HEK293 (cell line): ENCODE data around the gene SSBP2.

Experiments used
- CTCF ChIA-PET: fragments of 350-600 bp; formaldehyde crosslinking; extraction: SDS; loops from one replicate; lab custom pipeline; 2021; ENCODE audit warnings: antibody characterized with exemption; lab: Yijun Ruan, JAX
- POLR2A ChIA-PET: fragments of 300-600 bp; formaldehyde crosslinking; extraction: SDS; loops from one replicate; lab custom pipeline; 2020; ENCODE audit warnings: antibody characterized with exemption, inconsistent platforms; lab: Yijun Ruan, JAX
- H3K27ac ChIP-seq: fragments of 200-500 bp; sonication (Bioruptor generic); 2 replicates; pipeline ENCODE4 v1.5.1; 2014; ENCODE audit warnings: low read depth, low read length, control low read depth, inconsistent platforms; ENCODE audit errors: extremely low read depth
- H3K36me3 ChIP-seq, 2 experiments: fragments of 200-500 bp in 1 of 2; sonication (Bioruptor generic) in 1 of 2; 1 replicate in 1 of 2; 2 replicates in 1 of 2; pipeline ENCODE4 v1.5.1; 2014 to 2017; ENCODE audit warnings: inconsistent platforms in 2 of 2, low read length in 2 of 2; ENCODE audit not compliant: control insufficient read depth in 2 of 2, insufficient read depth in 1 of 2
- H3K4me1 ChIP-seq: fragments of 200-500 bp; sonication (Bioruptor generic); 2 replicates; pipeline ENCODE4 v1.5.1; 2014; ENCODE audit warnings: mild to moderate bottlenecking, low read length, inconsistent platforms; ENCODE audit not compliant: control insufficient read depth, insufficient read depth
- H3K4me3 ChIP-seq: 2 replicates; pipeline ENCODE4 v1.5.1; 2011; ENCODE audit warnings: low read depth, mild to moderate bottlenecking, control low read depth, low read length, moderate library complexity
- H3K9me3 ChIP-seq: fragments of 200-500 bp; sonication (Bioruptor generic); 2 replicates; pipeline ENCODE4 v1.5.1; 2014; ENCODE audit warnings: low read depth, low read length, inconsistent platforms; ENCODE audit not compliant: control insufficient read depth, insufficient read depth
- GLIS1 ChIP-seq: fragments of 450-650 bp; formaldehyde crosslinking; IDR thresholded peaks from 2 replicates; pipeline ENCODE4 v1.5.1; 2016; ENCODE audit warnings: missing biosample characterization, missing genetic modification characterization
- PRDM1 ChIP-seq: fragments of 450-650 bp; formaldehyde crosslinking; IDR thresholded peaks from 2 replicates; pipeline ENCODE4; 2016; ENCODE audit warnings: missing biosample characterization, missing genetic modification characterization
- REPIN1 ChIP-seq: fragments of 450-650 bp; formaldehyde crosslinking; IDR thresholded peaks from 2 replicates; pipeline ENCODE4 v1.5.1; 2017; ENCODE audit warnings: missing biosample characterization, missing genetic modification characterization, low read depth
- SP2 ChIP-seq: fragments of 450-650 bp; formaldehyde crosslinking; IDR thresholded peaks from 2 replicates; pipeline ENCODE4 v1.5.1; 2016; ENCODE audit warnings: missing biosample characterization, missing genetic modification characterization
- YY2 ChIP-seq: fragments of 450-650 bp; formaldehyde crosslinking; IDR thresholded peaks from 2 replicates; pipeline ENCODE4 v1.5.1; 2016; ENCODE audit warnings: missing biosample characterization, missing genetic modification characterization
- ZBTB44 ChIP-seq: fragments of 450-650 bp; IDR thresholded peaks from 2 replicates; pipeline ENCODE4 v1.5.1; 2018; ENCODE audit warnings: missing biosample characterization, mild to moderate bottlenecking, missing genetic modification characterization
- ZNF112 ChIP-seq: fragments of 450-650 bp; formaldehyde crosslinking; IDR thresholded peaks from 2 replicates; pipeline ENCODE4 v1.5.0; 2017; ENCODE audit warnings: missing biosample characterization, missing genetic modification characterization
- ZNF138 ChIP-seq: fragments of 450-650 bp; formaldehyde crosslinking; IDR thresholded peaks from 2 replicates; pipeline ENCODE4 v1.5.1; 2016; ENCODE audit warnings: missing biosample characterization, missing genetic modification characterization, borderline replicate concordance
- ZNF157 ChIP-seq: fragments of 450-650 bp; formaldehyde crosslinking; IDR thresholded peaks from 2 replicates; pipeline ENCODE4 v1.5.1; 2016; ENCODE audit warnings: missing biosample characterization, missing genetic modification characterization
- ZNF248 ChIP-seq: fragments of 450-650 bp; formaldehyde crosslinking; IDR thresholded peaks from 2 replicates; pipeline ENCODE4 v1.5.1; 2017; ENCODE audit warnings: missing biosample characterization, missing genetic modification characterization
- ZNF302 ChIP-seq: fragments of 450-650 bp; formaldehyde crosslinking; IDR thresholded peaks from 2 replicates; pipeline ENCODE4 v1.5.1; 2016; ENCODE audit warnings: missing biosample characterization, missing genetic modification characterization, low read depth
- ZNF335 ChIP-seq: fragments of 450-650 bp; formaldehyde crosslinking; conservative IDR thresholded peaks from 2 replicates; pipeline ENCODE4 v1.5.1; 2016; ENCODE audit warnings: missing biosample characterization, missing genetic modification characterization
- ZNF366 ChIP-seq: fragments of 450-650 bp; formaldehyde crosslinking; conservative IDR thresholded peaks from 2 replicates; pipeline ENCODE4 v1.5.1; 2016; ENCODE audit warnings: missing biosample characterization, missing genetic modification characterization
- ZNF394 ChIP-seq: fragments of 450-650 bp; formaldehyde crosslinking; IDR thresholded peaks from 2 replicates; pipeline ENCODE4 v1.5.1; 2016; ENCODE audit warnings: missing biosample characterization, missing genetic modification characterization, mild to moderate bottlenecking, moderate library complexity, borderline replicate concordance
- ZNF514 ChIP-seq: fragments of 450-650 bp; formaldehyde crosslinking; IDR thresholded peaks from 2 replicates; pipeline ENCODE4 v1.5.1; 2016; ENCODE audit warnings: missing biosample characterization, missing genetic modification characterization
- ZNF521 ChIP-seq: fragments of 450-650 bp; formaldehyde crosslinking; IDR thresholded peaks from 2 replicates; pipeline ENCODE4 v1.5.1; 2017; ENCODE audit warnings: missing biosample characterization, mild to moderate bottlenecking, missing genetic modification characterization
- ZNF654 ChIP-seq: fragments of 450-650 bp; formaldehyde crosslinking; IDR thresholded peaks from 2 replicates; pipeline ENCODE4 v1.5.1; 2016; ENCODE audit warnings: low read depth, missing biosample characterization, missing genetic modification characterization
- ZSCAN23 ChIP-seq: fragments of 450-650 bp; formaldehyde crosslinking; IDR thresholded peaks from 2 replicates; pipeline ENCODE4 v1.5.1; 2016; ENCODE audit warnings: missing biosample characterization, missing genetic modification characterization
- ZSCAN30 ChIP-seq: fragments of 450-650 bp; IDR thresholded peaks from 2 replicates; pipeline ENCODE4 v1.5.1; 2018; ENCODE audit warnings: missing biosample characterization, mild to moderate bottlenecking, missing genetic modification characterization, moderate library complexity
- TF ChIP-seq, protein P1 (sequence below): fragments of 450-650 bp; formaldehyde crosslinking; IDR thresholded peaks from 2 replicates; pipeline ENCODE4 v1.5.1; 2017; ENCODE audit warnings: missing biosample characterization, mild to moderate bottlenecking, missing genetic modification characterization, moderate library complexity
- TF ChIP-seq, protein P2 (sequence below): fragments of 450-650 bp; formaldehyde crosslinking; IDR thresholded peaks from 2 replicates; pipeline ENCODE4 v1.5.1; 2016; ENCODE audit warnings: missing biosample characterization, missing genetic modification characterization
- TF ChIP-seq, protein P3 (sequence below): fragments of 450-650 bp; formaldehyde crosslinking; IDR thresholded peaks from 2 replicates; pipeline ENCODE4 v1.5.1; 2016; ENCODE audit warnings: missing biosample characterization, missing genetic modification characterization

Gene SSBP2

DNA sequence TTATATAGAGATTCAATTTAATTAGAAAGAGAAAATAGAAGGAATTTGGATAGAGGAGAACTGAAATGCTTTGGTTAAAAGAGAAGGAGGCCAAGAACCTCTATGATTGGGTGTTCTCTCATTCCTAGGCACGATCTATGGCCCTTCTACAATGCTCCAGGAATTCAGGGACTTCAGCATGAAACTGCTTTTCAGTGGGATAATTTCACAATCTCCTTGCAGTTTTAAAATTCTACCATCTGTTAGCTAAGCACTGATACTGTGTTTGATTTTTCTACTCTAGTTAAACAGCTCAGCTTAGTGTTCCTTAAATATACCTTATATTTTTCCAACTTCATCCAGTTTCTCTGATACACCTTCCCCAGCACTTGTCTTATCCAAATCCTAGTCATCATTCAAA, 141.9 kb downstream of the SSBP2 start (continued):
- no peak for TF ChIP-seq ZNF112 (tag by site-specific recombination)
- TF ChIP-seq ZNF521 (tag by site-specific recombination): no peak
- no peak for TF ChIP-seq ZNF248
- no peak for TF ChIP-seq ZNF654 (tag by site-specific recombination)
- TF ChIP-seq, protein P1, sequence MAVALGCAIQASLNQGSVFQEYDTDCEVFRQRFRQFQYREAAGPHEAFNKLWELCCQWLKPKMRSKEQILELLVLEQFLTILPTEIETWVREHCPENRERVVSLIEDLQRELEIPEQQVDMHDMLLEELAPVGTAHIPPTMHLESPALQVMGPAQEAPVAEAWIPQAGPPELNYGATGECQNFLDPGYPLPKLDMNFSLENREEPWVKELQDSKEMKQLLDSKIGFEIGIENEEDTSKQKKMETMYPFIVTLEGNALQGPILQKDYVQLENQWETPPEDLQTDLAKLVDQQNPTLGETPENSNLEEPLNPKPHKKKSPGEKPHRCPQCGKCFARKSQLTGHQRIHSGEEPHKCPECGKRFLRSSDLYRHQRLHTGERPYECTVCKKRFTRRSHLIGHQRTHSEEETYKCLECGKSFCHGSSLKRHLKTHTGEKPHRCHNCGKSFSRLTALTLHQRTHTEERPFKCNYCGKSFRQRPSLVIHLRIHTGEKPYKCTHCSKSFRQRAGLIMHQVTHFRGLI (tag by site-specific recombination): no peak
- TF ChIP-seq, protein P2, sequence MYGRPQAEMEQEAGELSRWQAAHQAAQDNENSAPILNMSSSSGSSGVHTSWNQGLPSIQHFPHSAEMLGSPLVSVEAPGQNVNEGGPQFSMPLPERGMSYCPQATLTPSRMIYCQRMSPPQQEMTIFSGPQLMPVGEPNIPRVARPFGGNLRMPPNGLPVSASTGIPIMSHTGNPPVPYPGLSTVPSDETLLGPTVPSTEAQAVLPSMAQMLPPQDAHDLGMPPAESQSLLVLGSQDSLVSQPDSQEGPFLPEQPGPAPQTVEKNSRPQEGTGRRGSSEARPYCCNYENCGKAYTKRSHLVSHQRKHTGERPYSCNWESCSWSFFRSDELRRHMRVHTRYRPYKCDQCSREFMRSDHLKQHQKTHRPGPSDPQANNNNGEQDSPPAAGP (tag by site-specific recombination): no peak
- TF ChIP-seq SP2 (tag by site-specific recombination): no peak
- no peak for TF ChIP-seq ZNF157 (tag by site-specific recombination)
- no peak for TF ChIP-seq ZNF366
- TF ChIP-seq ZNF335 (tag by site-specific recombination): no peak
- no peak for TF ChIP-seq ZSCAN23

GRCh38 chr5:81607693-81608092, 143.2 kb downstream of the SSBP2 start:
- POLR2A ChIA-PET: no interaction called here
- no peak overlapping the region for H3K27ac ChIP-seq
- no peaks in the 10 kb centered on the region; the same call in 1 of the 2 replicates for H3K4me1 ChIP-seq
- H3K9me3 ChIP-seq: no peaks in the 10 kb centered on the region
- CTCF ChIA-PET: interaction anchor here (0.6 kb wide), 1 partner anchor 246 kb away, joined by 4 read pairs; no protein-coding TSS in a partner anchor
- peaks cover 0 to 7% of the 10 kb centered on the region in 2 experiments; a peak in 1 of 3 replicates for H3K36me3 ChIP-seq
- no peak for TF ChIP-seq YY2 (tag by site-specific recombination)
- TF ChIP-seq ZSCAN30 (tag by site-specific recombination): no peak
- no peak for TF ChIP-seq ZBTB44
- TF ChIP-seq ZNF514: no peak
- no peak for TF ChIP-seq ZNF138 (tag by site-specific recombination)
- TF ChIP-seq ZNF394: no peak
- no peak for TF ChIP-seq REPIN1
- TF ChIP-seq, protein P3, sequence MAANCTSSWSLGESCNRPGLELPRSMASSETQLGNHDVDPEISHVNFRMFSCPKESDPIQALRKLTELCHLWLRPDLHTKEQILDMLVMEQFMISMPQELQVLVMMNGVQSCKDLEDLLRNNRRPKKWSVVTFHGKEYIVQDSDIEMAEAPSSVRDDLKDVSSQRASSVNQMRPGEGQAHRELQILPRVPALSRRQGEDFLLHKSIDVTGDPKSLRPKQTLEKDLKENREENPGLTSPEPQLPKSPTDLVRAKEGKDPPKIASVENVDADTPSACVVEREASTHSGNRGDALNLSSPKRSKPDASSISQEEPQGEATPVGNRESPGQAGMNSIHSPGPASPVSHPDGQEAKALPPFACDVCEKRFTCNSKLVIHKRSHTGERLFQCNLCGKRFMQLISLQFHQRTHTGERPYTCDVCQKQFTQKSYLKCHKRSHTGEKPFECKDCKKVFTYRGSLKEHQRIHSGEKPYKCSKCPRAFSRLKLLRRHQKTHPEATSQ (tag by site-specific recombination): no peak
- no peak overlapping the region for H3K4me3 ChIP-seq

GRCh38 chr5:81606150-81606549, 144.7 kb downstream of the SSBP2 start:
- POLR2A ChIA-PET: no interaction called here
- H3K4me1 ChIP-seq: no peaks in the 10 kb centered on the region; the same call in 1 of the 2 replicates
- no peak overlapping the region for H3K4me3 ChIP-seq
- TF ChIP-seq ZNF302 (no peak), GLIS1 (tag by site-specific recombination) (peak; percentile 58), PRDM1 (0 out of 2 replicates have a peak, but pooled peaks have one; percentile 21)
- TF ChIP-seq, protein P2 (tag by site-specific recombination): no peak
- CTCF ChIA-PET: no interaction called here
- H3K9me3 ChIP-seq: no peaks in the 10 kb centered on the region
- H3K36me3 ChIP-seq: peaks cover 0 to 7% of the 10 kb centered on the region in 2 experiments; a peak in 1 of 3 replicates
- no peak overlapping the region for H3K27ac ChIP-seq
